GM18499 (cell line): ENCODE results near the gene MACROH2A2.
"Not testable (repeated sequence)": the region's sequence is repeated elsewhere in the genome, so short reads cannot be mapped to it uniquely, and the experiment has no call there.

Experiments used
- ATAC-seq: cut with Tn5 transposase; IDR thresholded peaks from one replicate; pipeline ENCODE4 v1.9.1; 2021; ENCODE audit warnings: moderate number of reproducible peaks; ENCODE audit not compliant: insufficient read depth, unreplicated experiment

The MACROH2A2 gene

DNA sequence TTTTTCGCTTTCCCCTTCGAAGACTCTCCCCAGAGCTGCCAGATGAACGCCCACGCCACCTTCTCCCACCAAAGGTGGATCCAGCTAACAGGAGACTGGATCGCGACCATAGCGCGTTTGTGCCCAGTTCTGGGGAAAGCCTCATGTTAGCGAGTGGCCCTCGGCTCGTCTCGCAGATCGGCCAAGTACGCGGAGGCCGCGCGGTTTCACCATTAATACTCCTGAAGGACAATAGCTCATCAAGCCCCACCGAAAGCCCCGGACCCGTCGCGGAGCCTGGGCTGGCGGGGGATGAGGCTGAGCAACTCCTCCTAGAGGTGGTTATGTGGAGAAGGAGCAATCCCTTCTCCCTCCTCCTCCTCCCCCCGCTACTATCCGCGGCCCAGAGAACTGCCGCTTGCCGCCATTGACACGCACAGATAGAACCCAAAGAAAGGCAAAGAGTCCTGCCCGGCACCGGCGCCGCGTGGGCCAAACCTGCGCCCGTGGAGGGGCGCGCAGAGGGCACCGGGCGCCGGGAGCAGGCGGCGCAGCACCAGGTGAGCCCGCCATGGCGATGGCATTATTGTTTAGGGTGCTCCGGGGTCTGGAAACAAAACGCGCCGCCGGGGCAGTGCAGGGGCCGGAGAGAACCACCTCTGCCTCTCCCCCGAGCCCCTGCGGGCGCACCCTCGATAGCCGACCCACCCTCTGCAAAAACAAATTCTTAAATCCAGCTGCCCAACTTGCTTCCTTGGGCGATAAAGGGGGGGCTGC lies at the start of gene MACROH2A2:
TSS of gene MACROH2A2 (plus strand) at position 385 of the 756 bp plus-strand sequence. CDS start 22,813 bp downstream, outside the sequence.
- ATAC-seq = no peak

DNA sequence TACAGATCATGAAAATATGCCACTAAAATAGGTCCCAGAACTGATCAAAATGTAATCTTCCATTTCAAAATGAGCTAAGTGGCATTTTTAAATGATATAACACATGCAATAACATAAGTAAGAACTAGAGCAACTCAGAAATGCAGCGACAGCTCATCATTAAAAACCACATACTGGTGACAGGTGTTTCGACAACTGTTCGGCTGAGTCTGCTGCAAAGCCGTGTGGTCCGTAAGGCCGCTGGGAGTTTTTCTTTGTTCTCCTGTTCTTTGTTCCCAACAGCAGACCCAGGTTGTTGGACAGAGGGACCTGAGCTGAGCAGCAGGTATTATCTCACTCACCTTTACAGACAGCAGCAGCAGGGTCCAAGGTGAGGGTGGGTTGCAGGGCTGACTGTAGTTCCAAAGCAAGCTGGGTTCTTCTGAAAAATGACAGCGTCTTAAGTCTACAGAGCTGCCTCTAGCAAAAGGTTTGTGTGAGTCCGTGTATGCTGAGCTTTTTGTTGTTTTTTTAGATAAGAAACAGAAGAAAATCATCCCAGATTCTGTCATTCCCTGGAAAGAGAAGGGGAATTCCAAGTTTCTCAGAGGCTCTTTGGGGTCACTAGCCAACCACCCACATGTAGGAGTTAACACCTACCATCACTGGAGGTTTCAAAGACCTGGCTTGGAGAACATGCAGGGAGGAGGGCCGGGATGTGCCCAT lies 45.4 kb upstream of the MACROH2A2 start:
- no peak for ATAC-seq

DNA sequence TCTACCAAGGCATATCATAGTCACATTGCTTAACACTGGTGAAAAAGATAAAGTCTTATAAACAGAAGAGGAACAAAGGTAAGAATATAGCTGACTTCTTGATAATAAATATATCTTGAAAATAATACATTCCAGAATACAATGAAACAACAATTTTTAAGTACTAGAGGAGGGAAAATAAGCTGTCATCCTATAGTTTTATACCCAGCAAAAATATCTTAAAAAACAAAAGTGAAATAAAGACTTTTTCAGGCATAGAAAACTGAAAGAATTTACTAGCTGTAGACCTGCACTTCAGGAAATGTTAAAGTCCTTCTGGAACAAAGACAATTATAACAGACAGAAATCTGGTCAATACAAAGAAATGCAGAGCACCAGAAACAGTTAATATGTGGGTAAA lies 21.4 kb upstream of the MACROH2A2 start:
- ATAC-seq = no peak

DNA sequence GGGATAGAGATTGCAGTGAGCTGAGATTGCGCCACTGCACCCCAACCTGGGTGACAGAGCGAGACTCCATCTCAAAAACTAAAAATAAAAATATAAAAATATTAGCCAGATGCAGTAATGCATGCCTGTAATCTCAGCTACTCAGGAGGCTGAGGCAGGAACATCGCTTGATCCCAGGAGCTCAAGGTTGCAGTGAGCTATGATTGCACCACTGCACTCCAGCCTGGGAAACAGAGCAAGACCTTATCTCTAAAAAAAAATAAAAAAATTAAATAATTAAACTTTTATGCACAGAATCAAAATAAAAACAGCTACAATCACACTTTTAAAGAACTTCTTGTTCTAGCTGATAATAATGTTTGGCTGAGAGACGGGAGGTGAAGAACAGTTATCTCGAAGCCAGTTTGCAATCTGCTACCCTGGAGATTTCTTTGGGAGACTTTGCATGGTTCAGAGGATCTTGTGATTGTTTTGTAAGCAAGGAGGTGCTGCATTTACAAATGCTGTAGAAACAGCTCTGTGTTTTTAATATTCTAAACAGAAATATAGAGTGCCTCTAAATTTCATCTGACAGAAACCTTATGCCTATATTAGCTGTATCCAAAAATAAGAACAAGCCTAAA lies 19.9 kb upstream of the MACROH2A2 start:
- no peak for ATAC-seq

DNA sequence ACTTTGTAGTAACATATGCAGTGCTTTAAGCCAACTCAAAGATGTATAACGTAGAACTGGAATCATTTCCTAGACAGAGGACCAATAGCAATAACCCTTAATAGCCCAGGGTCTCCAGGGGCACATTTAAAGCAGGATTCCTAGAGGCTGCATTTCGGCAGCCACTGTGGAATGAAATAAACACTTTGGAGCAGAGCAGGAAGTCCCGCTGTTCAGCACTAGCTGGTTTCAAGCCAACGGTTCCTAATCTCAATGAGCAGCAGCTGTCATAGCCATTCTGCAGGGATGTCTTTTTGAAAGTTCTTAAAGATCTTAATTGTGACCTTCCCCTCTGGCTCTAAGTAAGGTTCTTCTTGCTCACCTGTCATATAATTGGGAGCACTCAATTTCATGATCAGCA lies 18.4 kb upstream of the MACROH2A2 start:
- ATAC-seq = no peak

DNA sequence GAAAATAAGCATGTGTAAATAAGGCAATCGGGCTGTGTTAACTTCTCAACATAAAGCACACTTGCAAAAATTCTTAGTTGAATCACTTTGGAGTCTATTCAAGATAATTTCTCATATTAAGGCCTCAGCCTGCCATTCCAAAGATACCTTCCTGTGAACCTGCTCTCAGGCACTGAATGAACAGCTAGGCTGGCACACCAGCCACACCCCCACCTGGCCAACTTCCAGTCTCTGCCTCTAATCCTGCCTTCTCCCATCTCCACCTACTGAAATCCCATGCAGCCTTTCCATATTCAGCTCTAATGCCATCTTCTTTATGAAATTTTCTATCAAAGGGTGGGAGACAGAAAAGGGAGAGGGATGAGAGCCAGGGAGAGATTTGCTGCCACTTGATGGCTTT lies 17.1 kb upstream of the MACROH2A2 start:
- no peak for ATAC-seq

DNA sequence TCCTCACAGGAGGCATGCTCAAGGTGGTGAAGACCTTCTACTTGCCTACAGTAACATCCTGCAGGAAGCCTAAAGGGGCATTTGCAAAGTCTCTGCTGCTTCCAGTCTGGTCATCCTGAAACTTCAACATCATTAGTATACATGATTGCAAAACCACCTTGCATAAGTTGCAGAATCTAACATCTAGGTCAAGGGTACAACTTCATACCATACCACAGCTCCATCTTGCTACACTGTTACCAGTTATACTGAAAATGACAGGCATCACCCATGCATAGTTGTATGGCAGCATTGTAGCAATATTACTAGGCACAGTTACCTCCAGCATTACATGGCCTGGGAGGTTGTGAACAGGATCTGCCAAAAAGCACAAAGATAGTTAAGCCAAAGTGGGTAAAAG lies 13.7 kb upstream of the MACROH2A2 start:
- ATAC-seq = no peak

DNA sequence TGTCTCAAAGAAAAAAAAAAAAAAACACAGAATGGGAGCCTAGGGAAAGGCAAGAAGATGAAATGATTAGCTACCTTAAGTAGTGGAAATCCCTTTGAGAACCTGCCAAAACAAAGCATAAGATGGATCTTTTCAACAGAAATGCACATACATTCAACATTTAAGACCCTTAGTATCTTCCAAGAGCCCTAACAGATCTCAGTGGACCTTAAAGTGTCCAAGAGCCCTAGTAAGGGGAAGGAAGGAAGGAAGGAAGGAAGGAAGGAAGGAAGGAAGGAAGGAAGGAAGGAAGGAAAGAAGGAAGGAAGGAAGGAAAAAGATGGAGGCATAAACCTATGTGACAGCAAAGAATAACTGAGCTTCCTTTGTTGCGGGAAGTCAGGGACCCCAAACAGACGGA lies 11.6 kb upstream of the MACROH2A2 start:
- ATAC-seq = no peak

DNA sequence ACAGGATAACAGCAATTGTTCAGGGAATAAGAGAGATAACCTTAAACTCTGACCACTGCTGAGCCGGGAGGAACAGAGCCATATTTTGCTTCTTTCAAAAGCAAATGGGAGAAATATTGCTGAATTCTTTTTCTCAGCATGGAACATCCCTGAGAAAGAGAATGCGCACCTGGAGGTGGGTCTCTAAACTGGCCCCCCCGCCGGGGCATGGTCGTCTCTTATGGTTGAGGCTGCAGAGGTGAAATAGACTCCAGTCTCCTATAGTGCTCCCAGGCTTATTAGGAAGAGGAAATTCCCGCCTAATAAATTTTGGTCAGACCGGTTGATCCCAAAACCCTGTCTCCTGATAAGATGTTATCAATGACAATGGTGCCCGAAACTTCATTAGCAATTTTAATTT lies 10.9 kb upstream of the MACROH2A2 start:
- not testable (repeated sequence) for ATAC-seq

DNA sequence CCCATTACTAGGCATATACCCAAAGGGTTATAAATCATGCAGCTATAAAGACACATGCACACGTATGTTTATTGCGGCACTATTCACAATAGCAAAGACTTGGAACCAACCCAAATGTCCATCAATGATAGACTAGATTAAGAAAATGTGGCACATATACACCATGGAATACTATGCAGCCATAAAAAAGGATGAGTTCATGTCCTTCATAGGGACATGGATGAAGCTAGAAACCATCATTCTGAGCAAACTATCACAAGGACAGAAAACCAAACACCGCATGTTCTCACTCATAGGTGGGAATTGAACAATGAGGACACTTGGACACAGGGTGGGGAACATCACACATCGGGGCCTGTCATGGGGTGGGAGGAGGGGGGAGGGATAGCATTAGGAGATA lies 5.6 kb upstream of the MACROH2A2 start:
- ATAC-seq = not testable (repeated sequence)

DNA sequence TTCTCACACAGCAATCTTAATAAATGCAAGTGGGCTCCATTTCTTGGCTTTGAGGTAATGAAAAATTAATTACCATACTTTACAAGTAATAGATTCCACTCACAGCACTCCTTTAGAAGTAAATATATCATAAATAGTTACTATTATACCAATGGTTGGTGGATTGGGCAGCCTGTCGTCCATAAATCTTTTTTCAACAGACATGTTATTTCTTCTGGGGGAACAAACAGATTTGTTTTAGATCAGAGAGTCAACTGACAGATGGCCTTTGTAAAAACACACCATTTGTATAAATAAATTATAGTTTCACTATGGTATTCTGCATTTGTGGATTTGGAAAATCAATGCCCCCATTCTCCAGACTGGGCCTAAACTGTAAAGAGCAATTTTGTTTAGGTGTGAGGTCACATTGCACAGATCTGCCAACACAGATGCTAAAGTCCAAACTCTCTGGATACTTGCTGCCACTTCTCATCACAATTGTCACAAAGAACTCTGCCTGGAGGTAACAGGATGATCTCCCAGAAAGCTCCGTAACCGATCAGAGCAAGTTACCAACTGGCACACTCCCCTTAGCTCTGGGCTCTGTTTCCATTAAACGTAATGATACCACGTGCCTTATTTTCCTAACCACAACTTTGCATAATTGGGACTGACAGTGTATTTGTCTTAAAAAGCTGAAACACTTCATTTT lies 4.5 kb upstream of the MACROH2A2 start:
- ATAC-seq = no peak

DNA sequence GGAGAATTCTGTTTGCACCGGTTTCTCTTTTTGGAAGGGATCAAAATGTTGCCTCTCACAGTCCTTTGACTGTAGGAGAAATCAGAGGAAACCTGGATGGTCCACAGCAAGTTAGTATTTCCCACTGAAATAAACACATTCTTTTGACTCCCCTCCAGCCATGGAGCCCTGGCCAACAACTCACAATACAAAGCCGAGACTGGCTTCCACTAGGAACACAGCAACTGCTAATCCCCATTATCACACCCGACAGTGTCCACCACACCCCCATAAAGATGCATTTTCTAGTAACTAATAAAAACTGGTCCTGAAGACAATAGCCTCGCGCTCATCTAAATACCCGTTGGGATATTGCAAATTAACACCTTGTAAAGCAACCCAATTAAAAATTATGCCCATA lies 798 bp upstream of the MACROH2A2 start:
- ATAC-seq = no peak

DNA sequence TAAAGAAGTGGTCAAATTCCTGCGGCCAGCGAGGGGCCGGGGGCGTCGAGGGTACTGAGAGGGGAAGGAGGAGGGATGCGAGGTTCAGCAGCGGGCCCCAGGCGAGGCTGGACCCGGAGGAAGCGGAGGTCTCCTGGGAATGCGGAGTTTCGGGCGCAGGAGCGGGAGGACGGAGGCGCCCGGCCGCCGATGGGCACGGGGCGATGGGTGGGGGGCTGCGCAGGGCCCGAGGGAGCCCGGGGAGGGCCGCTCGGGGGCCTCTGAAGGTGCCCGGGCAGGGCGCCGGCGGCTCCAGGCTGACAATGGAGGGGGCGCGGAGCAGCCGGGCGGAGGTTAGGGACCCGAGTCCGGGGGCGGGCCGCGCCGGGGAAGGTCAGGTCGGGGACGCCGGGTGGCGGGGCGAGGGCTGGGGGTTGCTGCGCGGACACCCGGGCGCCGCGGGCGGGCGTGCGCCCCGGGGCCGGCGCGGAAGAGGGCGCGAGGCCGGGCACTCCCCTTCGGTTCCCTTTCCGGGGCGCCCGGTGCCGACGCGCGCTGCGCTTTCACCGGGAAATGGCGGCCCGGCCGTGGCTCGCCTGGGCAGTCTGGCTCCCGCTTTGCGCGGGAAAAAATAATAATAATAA lies 683 bp downstream of the MACROH2A2 start:
- no peak for ATAC-seq

DNA sequence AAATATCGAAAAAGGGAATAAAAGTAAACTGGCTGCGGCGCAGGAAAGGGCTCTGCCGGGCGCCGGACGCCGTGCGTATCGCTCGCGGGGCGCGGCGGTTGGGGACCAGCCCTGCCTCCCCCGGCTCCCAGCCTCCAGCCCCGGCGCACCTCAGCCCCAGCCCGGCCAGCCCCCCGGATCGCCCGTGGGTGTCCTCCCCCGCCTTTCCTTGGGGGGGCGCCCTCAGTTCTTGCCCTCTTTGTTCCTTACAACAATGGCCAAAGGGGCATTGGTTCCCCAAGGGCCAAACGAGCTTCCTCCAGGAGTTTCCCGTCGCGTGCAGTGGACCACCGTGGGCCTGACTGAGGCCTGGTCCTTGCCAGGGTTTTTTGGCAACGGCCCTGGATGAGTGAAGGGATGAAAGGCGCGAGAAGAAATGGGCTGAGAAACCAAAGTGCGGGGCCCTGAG lies 1.2 kb downstream of the MACROH2A2 start:
- ATAC-seq = no peak

DNA sequence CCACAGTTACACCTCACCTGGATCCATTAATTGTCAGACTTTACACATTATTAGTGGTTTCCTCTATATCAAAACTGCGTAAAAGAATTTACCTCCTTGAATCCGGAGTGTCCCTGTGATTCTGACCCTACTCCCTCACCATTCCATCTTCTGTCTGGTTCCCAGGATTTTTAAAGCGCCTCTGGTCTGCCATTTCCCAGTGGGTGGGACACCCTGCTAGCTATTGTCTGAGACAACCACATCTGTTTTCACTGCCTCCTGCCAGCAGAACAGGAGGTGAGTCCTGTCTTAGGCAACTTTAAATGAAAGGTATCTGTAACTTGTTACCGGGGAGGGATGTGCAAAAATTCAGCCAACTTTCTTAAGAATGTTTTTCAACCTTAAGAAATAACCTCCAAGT lies 2.3 kb downstream of the MACROH2A2 start:
- ATAC-seq = no peak

DNA sequence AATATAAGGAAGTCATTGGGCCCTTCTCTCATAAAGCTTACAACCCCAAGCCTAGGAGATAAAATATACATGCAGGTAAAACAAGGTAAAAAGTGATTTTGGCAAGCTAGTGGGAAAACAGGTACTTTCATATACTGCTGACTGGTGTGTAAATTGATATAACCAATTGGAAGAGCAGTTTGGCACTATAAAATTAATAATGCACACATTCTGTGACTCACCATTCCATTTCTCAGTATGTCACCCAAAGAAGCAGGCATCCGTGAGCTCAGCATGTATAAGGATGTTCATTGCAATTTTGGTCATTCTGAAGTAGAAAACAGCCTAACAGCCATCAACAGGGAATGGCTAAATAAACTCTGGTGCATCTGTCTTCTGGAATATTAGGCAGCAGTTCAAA lies 2.9 kb downstream of the MACROH2A2 start:
- no peak for ATAC-seq

DNA sequence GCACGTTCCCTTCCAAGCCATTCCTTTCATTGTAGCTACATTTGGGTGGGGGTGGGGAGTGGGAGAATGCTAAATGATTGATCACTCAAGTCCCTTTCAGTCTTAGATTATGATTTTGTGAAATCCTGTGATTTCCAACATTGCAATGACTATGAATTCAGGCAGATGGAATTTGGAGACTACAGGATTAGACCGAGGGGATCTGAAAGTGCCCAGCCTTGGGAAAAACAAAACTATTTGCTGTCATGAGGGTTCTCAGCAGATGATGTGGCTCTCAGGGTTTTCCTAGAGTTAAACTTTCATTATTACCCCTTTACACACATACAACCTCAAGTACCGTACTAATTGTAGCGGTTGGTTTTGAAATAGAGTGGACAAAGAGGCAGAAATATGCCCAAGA lies 4.7 kb downstream of the MACROH2A2 start:
- no peak for ATAC-seq

DNA sequence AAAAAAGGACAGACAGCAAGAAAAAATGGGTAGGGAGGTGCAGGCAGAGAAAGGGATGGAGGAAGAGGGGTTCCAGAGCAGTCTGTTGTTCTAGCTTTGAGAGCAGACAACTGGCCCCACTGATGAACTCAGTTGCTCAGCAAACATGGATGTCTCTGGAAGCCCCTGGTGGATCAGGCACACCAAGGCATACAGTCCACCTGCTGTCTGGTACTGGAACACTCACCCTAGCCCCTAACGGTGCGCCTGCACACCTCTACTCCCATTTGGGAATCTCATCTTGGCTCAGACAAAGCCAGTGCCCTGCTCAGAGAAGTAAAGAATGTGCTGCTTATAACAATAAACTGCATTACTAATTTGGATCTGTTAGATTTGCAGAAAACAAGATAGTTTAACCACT lies 7.7 kb downstream of the MACROH2A2 start:
- no peak for ATAC-seq

DNA sequence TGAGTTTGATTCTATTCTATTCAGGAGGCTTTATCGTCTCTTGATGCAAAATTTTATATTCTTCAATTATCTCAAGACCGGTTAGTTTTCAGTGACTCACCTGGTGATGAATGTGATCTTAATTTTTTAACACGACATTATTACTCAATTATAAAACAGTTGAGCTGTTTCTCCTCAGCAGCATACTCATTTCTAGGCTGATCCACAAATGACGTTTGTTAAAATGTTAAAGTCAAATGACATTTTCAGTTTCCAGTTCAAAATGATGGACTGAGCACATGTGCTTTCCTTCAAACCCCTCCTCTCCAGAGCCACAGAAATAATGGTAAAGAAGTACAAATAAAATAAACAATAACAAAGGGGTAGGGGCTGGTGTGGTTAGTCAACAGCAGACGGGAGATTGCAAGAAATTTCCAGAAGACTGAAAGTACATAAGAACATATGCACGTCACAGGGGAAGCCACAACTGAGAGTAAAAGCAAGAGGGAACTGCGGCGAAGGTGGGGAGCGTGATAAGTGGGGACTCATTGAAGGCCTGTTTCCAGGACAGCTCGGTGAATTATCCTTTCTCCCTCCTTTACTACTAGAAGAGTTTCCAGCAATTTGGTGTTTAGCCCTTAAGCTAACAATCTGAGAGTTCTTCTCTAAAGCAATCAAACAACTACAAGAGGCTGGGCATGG lies 10.9 kb downstream of the MACROH2A2 start:
- ATAC-seq = no peak

DNA sequence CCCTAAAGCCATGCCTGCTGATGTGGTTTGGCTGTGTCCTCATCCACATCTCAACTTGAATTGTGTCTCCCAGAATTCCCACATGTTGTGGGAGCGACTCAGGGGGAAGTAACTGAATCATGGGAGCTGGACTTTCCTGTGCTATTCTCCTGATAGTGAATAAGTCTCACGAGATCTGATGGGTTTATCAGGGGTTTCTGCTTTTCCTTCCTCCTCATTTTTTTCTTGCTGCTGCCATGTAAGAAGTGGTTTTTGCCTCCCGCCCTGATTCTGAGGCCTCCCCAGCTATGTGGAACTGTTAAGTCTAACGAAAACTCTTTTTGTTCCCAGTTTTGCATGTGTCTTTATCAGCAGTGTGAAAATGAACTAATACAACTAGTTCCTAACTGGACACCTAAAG lies 11.8 kb downstream of the MACROH2A2 start:
- ATAC-seq = no peak
